Measurements from ENCODE around the gene C9orf153.
"Not testable (repeated sequence)": the region's sequence is repeated elsewhere in the genome, so short reads cannot be mapped to it uniquely, and the experiment has no call there.

The C9orf153 gene

GRCh38 chr9:86259557-86259956 lies at the start of gene C9orf153:
Gene C9orf153 (minus strand): TSS chr9:86259657. CDS start chr9:86229603, 30,054 bp downstream.
- DNase-seq = no peak

GRCh38 chr9:86308687-86309086 lies 49.2 kb upstream of the C9orf153 start:
- DNase-seq = no peak

GRCh38 chr9:86304236-86304730 lies 44.8 kb upstream of the C9orf153 start:
- no peak for DNase-seq

GRCh38 chr9:86303316-86303975 lies 44.0 kb upstream of the C9orf153 start:
- DNase-seq = peak; percentile 86

GRCh38 chr9:86301686-86302085 lies 42.2 kb upstream of the C9orf153 start:
- no peak for DNase-seq

GRCh38 chr9:86300701-86301100 lies 41.2 kb upstream of the C9orf153 start:
- DNase-seq = no peak

- no peak for DNase-seq
Observed at GRCh38 chr9:86298873-86299272, 39.4 kb upstream of the C9orf153 start.

GRCh38 chr9:86290341-86290740 lies 30.9 kb upstream of the C9orf153 start:
- DNase-seq = not testable (repeated sequence)

GRCh38 chr9:86288499-86289198 lies 29.2 kb upstream of the C9orf153 start:
- no peak for DNase-seq

- no peak for DNase-seq
Observed at GRCh38 chr9:86287013-86287412, 27.6 kb upstream of the C9orf153 start.

- DNase-seq = no peak
Observed at GRCh38 chr9:86286278-86286677, 26.8 kb upstream of the C9orf153 start.

GRCh38 chr9:86285261-86285660 lies 25.8 kb upstream of the C9orf153 start:
- DNase-seq = no peak

GRCh38 chr9:86282979-86283535 lies 23.6 kb upstream of the C9orf153 start:
- DNase-seq = no peak

- peak; percentile 94 for DNase-seq
Observed at GRCh38 chr9:86282077-86282978, 22.9 kb upstream of the C9orf153 start, which contains the start of gene ISCA1. Gene ISCA1 (minus strand): TSS chr9:86282538. CDS start chr9:86282458, 80 bp downstream.

GRCh38 chr9:86281593-86282076 lies 22.2 kb upstream of the C9orf153 start:
- no peak for DNase-seq

- no peak for DNase-seq
Observed at GRCh38 chr9:86280580-86280979, 21.1 kb upstream of the C9orf153 start.

- DNase-seq = no peak
Observed at GRCh38 chr9:86279839-86280238, 20.4 kb upstream of the C9orf153 start.

- DNase-seq = no peak
Observed at GRCh38 chr9:86277072-86277471, 17.6 kb upstream of the C9orf153 start.

- DNase-seq = no peak
Observed at GRCh38 chr9:86275962-86276361, 16.5 kb upstream of the C9orf153 start.

- DNase-seq = no peak
Observed at GRCh38 chr9:86274821-86275643, 15.6 kb upstream of the C9orf153 start.

GRCh38 chr9:86272221-86272620 lies 12.8 kb upstream of the C9orf153 start:
- DNase-seq = no peak

GRCh38 chr9:86263876-86264275 lies 4.4 kb upstream of the C9orf153 start:
- no peak for DNase-seq
